ELR (cell line): ENCODE measurements around the gene DLG2.
A peak's percentile ranks its signal among the peaks of the same experiment; 100 is the strongest.
"Not testable (repeated sequence)": the region's sequence is repeated elsewhere in the genome, so short reads cannot be mapped to it uniquely, and the experiment has no call there.

Experiments
- DNase-seq: peaks from one replicate; pipeline ENCODE4 v3.0.0-alpha.2; 2015; ENCODE audit warnings: low read depth

The DLG2 gene

DNA sequence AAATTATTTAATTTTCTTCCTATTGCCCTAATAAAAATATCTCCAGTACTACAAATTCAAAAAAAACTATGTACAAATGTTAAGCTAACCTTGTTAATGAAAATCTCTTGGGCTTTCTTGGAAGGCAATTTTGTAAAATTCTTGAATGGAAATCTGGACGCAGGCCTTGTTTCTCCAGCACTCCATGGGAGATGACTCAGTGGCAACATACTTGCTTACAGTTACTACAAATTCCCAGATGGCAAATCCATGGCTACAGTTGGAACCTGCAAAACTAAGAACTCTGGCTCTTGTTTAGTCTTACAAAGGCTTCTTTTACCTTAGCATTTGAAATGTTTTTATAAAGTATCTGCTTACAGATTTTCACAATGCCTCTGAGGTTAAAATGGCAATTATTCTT lies 725.2 kb downstream of the DLG2 start:
- DNase-seq: peak; percentile 35

DNA sequence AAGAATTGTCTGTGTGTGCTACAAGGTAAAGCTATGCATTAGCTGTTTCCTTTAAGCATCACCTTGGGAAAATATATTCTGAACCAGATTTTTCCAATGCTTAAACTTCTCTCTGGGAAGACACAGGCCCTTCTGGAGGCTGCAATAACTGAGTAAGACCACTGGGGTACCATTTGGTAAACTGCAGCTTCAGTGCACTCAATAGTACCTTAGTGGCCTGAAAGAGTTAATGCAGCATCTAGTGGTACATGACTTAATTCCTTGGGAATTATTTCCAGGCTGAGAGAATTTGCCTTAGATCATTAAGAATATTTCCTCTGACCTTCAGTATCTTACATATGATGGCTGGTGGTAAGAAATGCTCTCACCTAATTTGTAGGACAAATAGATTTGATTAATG lies 727.4 kb downstream of the DLG2 start:
- peak; percentile 72 for DNase-seq

DNA sequence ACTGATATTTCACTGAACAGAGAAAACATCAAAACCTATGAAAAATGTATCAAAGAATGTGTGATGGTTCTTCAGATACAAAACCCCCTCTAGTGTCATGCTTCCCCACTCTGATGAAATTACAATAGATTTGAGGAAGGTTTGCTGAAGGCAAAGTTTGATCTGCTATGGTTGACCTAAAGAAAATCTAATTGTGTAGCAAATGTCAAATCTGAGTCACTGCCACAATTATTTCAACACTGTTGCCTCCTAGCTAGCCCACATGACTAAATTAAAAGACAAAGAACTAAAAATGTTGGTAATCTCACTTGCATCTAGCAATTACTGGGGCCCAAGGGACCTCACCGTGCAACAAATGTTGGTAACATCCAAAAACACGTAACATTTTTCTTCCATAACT lies 728.0 kb downstream of the DLG2 start:
- peak; percentile 27 for DNase-seq

GRCh38 chr11:84894666-84895065 lies 732.5 kb downstream of the DLG2 start:
- DNase-seq: no peak

GRCh38 chr11:84890676-84891075 lies 736.5 kb downstream of the DLG2 start:
- DNase-seq: no peak

- no peak for DNase-seq
Observed at GRCh38 chr11:84889556-84889955, 737.6 kb downstream of the DLG2 start.

GRCh38 chr11:84887055-84887629 lies 740.0 kb downstream of the DLG2 start:
- DNase-seq: peak; percentile 52

- peak; percentile 68 for DNase-seq
Observed at GRCh38 chr11:84886344-84886743, 740.8 kb downstream of the DLG2 start.

DNA sequence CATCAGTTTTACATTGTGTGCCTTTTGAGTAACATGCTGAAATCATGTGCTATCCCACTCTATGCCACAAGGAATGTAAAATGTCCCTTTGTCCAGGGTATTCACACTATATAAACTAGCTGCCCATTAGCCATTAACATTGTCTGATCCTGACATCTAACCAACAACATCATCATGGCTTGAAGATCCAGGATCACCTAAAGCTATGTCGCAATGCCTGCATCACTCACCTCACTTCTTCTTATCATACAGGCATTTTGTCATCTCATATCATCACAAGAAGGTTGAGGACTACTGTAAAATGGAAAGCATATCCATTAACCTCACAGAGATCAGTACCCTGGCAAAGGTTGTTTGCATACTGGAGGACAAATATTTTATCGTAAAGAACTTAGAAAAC lies 742.3 kb downstream of the DLG2 start:
- no peak for DNase-seq

GRCh38 chr11:84882056-84882455 lies 745.1 kb downstream of the DLG2 start:
- DNase-seq: no peak

DNA sequence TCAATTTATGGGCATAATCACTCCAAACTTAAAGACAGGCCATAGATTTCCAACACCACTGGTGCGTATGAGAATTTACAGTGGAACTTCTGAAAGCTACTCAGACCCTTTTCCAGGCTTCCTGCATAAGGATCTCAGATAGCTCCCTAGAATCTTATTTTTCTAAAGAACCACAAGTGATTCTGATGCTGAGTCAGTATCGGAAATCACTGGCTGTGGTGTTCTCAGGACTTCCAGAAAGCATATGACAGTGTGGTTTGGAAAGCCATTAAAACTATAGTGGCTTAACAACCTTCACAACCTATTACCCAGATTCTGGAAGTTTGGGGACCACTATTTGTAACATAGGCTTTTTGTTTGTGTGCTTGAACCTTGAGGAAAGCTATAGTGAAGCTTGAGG lies 756.0 kb downstream of the DLG2 start:
- DNase-seq: peak; percentile 29

- DNase-seq: peak; percentile 51
Observed at GRCh38 chr11:84870486-84870885, 756.7 kb downstream of the DLG2 start.

- no peak for DNase-seq
Observed at GRCh38 chr11:84866922-84867321, 760.2 kb downstream of the DLG2 start.

DNA sequence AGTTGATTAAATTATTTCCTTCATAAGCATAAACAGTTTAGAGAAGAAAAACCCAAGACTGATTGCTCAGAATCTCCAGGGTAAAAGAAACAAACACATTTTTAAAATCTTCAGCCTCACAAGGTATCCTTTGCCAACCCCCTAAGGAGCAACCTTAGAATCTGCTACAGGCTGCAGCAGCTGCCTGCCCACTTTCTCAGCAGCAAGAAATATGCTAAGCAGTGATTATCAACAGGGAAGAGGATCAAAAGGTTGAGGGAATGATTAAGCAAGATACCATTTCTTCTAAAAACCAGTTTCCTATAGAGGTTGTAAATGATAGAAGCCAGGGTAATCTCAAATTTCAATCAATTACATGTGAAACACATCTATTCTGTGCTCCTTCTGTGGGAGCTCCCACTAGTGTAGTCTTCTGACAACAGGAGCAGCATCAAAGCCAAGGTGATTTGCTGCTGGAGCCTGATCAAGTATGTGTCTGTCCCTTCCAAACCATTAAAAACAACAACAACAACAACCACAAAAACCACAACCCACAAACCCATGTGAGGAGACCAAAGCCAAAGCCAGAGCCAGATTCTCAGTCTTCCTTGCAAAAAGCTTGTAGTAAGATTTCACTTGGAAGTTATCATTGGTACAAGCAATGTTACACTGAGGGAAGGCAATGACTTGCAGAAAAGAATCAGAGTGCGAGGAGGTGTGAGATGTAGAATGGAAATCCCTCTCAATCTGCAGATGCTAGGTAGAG lies 761.2 kb downstream of the DLG2 start:
- peak; percentile 25 for DNase-seq

GRCh38 chr11:84865257-84865656 lies 761.9 kb downstream of the DLG2 start:
- DNase-seq: peak; percentile 65

- DNase-seq: peak; percentile 79
Observed at GRCh38 chr11:84857746-84858145, 769.4 kb downstream of the DLG2 start.

DNA sequence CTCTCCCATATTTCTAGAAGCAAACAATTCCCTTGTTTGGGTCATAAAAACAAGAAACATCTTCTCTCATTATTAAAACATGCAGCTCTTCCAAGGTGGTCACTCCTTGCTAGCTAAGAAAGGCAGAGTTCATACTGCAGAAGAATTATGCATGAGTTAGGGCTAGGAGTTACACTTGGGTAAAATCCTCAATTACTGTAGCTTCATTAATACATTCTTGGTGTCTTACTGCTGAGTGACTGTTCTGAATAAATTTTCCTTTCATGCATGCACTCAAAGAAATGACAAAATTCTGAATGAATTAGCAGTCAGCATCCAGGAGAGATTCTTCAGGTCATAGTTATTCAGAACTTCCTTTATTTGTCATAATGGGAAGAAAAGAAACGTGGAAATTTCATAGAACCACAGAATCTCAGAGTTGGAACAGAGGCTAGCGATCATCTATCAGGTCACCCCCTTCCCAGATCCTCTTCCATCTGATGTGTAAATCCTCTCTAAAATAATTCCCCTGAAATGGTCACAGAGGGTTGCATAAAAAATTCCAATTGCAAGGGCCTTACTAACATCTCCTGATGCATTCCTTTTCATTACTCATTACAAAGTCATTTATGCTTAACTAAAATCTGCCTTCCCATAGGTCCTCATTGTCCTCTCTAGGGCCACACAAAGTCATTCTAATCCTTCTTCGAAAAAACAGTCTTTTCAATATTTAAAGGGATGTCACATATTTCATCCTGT lies 771.5 kb downstream of the DLG2 start:
- peak; percentile 87 for DNase-seq

DNA sequence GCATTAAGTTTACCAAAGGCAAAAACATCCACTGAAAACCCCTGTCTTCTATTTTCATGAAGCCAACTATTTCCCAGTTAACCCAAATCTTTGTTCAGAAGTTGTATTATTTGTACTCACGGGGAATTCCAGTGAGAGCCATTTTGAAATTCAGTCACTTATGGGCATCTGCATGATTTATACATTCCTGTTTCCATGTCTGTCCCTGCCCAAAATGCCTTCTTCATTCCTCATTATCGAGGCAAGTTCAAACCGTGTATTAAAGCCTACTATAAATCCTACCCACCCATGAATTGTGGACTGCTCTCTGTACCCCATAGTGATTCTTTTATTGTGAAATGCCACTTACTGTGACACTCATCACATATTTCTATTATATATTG lies 772.7 kb downstream of the DLG2 start:
- no peak for DNase-seq

GRCh38 chr11:84853841-84854497 lies 773.2 kb downstream of the DLG2 start:
- DNase-seq: no peak

- DNase-seq: peak; percentile 22
Observed at GRCh38 chr11:84847842-84848241, 779.3 kb downstream of the DLG2 start.

GRCh38 chr11:84840201-84840600 lies 786.9 kb downstream of the DLG2 start:
- not testable (repeated sequence) for DNase-seq

GRCh38 chr11:84837402-84838069 lies 789.6 kb downstream of the DLG2 start:
- DNase-seq: no peak
